Measurements from ENCODE around the gene STAT3.

DNA sequence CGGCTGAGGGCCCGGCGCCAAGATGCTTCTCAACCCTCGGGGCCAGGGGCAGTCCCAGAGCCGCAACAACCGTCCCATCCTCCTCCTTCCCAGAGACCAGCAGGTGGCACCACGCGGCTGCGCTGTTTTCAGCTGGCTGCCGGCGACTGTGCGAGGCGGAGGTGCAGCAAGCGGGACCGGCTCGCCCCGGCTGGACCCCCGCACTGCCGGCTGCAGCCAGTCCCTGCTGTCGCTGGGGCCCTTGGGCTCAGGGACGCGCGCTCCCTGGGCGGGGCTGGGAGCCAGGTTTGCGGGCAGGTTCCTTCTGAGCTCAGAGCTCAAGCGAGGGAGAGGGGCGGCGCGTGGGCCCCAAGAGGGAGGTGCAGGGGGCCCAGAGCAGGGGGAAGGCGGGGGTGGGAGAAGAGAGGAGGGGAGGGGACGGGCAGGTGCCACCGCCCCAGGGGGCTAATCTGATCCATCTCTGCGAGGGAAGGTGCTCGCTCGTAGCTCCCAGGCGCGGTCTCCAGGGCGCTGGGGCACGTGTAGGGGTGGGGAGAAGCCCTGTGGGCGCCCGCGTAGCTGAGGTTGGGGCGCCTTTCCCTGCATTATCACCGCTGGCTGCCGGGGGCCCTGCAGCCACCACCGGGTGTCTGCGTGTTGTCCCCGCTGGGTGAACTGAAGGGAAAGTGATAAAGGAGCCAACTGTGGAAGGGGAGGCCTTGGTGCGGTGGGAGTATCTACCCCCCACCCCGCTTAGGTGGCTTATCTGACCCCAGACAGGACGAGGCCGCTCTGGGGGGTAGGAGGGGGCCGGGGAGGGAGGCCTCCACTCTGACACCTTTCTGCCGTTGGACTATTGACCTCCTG lies 75.7 kb downstream of the STAT3 start:
- TF ChIP-seq HDAC1 (IDR thresholded peaks at IDR 0.05) (peak in 1 of 2 experiments; percentile 88; a peak in 2 of 4 replicates), ZNF143 (CRISPR knock-in tag; IDR thresholded peaks at IDR 0.05) (no peak), MXI1 (IDR thresholded peaks at IDR 0.05; ENCODE audit: low read depth, low read length) (no peak), SMAD4 (CRISPR knock-in tag; conservative IDR thresholded peaks at IDR 0.05) (peak; percentile 97), POLR2AphosphoS5 (IDR thresholded peaks at IDR 0.05; ENCODE audit: control insufficient read depth, insufficient read depth, low read depth, low read length) (peak; percentile 93), PHF8 (IDR thresholded peaks at IDR 0.05; ENCODE audit: borderline replicate concordance, low read length) (peak; percentile 24; the same call in 1 of the 2 replicates), ZFP36 (IDR thresholded peaks at IDR 0.05; ENCODE audit: low read depth, low read length, partially characterized antibody) (no peak), EGR1 (conservative IDR thresholded peaks at IDR 0.05) (peak; percentile 82)
- TF ChIP-seq, protein P1, sequence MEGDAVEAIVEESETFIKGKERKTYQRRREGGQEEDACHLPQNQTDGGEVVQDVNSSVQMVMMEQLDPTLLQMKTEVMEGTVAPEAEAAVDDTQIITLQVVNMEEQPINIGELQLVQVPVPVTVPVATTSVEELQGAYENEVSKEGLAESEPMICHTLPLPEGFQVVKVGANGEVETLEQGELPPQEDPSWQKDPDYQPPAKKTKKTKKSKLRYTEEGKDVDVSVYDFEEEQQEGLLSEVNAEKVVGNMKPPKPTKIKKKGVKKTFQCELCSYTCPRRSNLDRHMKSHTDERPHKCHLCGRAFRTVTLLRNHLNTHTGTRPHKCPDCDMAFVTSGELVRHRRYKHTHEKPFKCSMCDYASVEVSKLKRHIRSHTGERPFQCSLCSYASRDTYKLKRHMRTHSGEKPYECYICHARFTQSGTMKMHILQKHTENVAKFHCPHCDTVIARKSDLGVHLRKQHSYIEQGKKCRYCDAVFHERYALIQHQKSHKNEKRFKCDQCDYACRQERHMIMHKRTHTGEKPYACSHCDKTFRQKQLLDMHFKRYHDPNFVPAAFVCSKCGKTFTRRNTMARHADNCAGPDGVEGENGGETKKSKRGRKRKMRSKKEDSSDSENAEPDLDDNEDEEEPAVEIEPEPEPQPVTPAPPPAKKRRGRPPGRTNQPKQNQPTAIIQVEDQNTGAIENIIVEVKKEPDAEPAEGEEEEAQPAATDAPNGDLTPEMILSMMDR (IDR thresholded peaks at IDR 0.05 in 2 of 3, conservative IDR thresholded peaks at IDR 0.05 in 1 of 3; ENCODE audit: insufficient read depth in 2 of 3, low read depth in 1 of 3, low read length in 3 of 3) = peak; percentile 69 to 81 (median 70)
- TF ChIP-seq, protein P2, sequence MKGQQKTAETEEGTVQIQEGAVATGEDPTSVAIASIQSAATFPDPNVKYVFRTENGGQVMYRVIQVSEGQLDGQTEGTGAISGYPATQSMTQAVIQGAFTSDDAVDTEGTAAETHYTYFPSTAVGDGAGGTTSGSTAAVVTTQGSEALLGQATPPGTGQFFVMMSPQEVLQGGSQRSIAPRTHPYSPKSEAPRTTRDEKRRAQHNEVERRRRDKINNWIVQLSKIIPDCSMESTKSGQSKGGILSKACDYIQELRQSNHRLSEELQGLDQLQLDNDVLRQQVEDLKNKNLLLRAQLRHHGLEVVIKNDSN (CRISPR knock-in tag; IDR thresholded peaks at IDR 0.05) = peak; percentile 83
- TF ChIP-seq, protein P3, sequence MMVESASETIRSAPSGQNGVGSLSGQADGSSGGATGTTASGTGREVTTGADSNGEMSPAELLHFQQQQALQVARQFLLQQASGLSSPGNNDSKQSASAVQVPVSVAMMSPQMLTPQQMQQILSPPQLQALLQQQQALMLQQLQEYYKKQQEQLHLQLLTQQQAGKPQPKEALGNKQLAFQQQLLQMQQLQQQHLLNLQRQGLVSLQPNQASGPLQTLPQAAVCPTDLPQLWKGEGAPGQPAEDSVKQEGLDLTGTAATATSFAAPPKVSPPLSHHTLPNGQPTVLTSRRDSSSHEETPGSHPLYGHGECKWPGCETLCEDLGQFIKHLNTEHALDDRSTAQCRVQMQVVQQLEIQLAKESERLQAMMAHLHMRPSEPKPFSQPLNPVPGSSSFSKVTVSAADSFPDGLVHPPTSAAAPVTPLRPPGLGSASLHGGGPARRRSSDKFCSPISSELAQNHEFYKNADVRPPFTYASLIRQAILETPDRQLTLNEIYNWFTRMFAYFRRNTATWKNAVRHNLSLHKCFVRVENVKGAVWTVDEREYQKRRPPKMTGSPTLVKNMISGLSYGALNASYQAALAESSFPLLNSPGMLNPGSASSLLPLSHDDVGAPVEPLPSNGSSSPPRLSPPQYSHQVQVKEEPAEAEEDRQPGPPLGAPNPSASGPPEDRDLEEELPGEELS (CRISPR knock-in tag; IDR thresholded peaks at IDR 0.05; ENCODE audit: borderline replicate concordance) = no peak; the same call in 1 of the 2 replicates
